IMR-90 (cell line): ENCODE data around the gene OVCA2. TPM values are rescaled to one million over a fixed set of nuclear protein-coding genes. Genes with fewer than 3 reads are reported as not detected.

ENCODE experiments used
- ATAC-seq: fragments of 200-7000 bp; cut with Tn5 transposase; 2 replicates; pipeline ENCODE4 v1.9.1; 2020; ENCODE audit warnings: low read depth, mild to moderate bottlenecking, moderate library complexity
- BruUV-seq: library from RNA; stranded (reverse); fragments of 400-500 nt; replicated peaks from 2 replicates; lab custom pipeline; 2021; lab: Mats Ljungman, UMichigan
- CTCF ChIA-PET: fragments of 300-600 bp; formaldehyde crosslinking; extraction: SDS; loops from one replicate; lab custom pipeline; 2021; ENCODE audit warnings: antibody characterized with exemption; lab: Yijun Ruan, JAX
- POLR2A ChIA-PET: fragments of 300-600 bp; sonication (Branson Sonifier 250); formaldehyde crosslinking; loops from one replicate; lab custom pipeline; 2022; ENCODE audit warnings: antibody characterized with exemption; ENCODE audit not compliant: unreplicated experiment; lab: Charles Lee
- DNase-seq: peaks from one replicate; pipeline ENCODE4 v3.0.0; 2013
- H2AFZ ChIP-seq: replicated peaks from 2 replicates; pipeline ENCODE3; 2013; ENCODE audit warnings: low read length, mild to moderate bottlenecking; ENCODE audit not compliant: poor library complexity
- H2AK5ac ChIP-seq: 2 replicates; pipeline ENCODE4 v1.6.1; 2013; ENCODE audit warnings: low read depth, low read length, inconsistent platforms
- H2AK9ac ChIP-seq: replicated peaks from 2 replicates; pipeline ENCODE3; 2013; ENCODE audit warnings: mild to moderate bottlenecking, low read depth, low read length, moderate library complexity; ENCODE audit not compliant: poor library complexity
- H2BK120ac ChIP-seq: 2 replicates; pipeline ENCODE4 v1.6.1; 2013; ENCODE audit warnings: low read depth, low read length, inconsistent platforms
- H2BK15ac ChIP-seq: 3 replicates; pipeline ENCODE4 v1.6.1; 2013; ENCODE audit warnings: low read depth, low read length, inconsistent platforms
- H2BK20ac ChIP-seq: 2 replicates; pipeline ENCODE4 v1.6.1; 2013; ENCODE audit warnings: low read depth, mild to moderate bottlenecking, inconsistent platforms, low read length, moderate library complexity
- H2BK5ac ChIP-seq: 2 replicates; pipeline ENCODE4 v1.6.1; 2013; ENCODE audit warnings: mild to moderate bottlenecking, low read depth, low read length, inconsistent platforms; ENCODE audit not compliant: poor library complexity, severe bottlenecking
- H3K14ac ChIP-seq: replicated peaks from 2 replicates; pipeline ENCODE4 v1.6.1; 2013; ENCODE audit warnings: low read depth, low read length, inconsistent platforms
- H3K18ac ChIP-seq: 2 replicates; pipeline ENCODE4 v1.6.1; 2013; ENCODE audit warnings: low read depth, low read length, control low read depth
- H3K23ac ChIP-seq: 2 replicates; pipeline ENCODE4 v1.6.1; 2013; ENCODE audit warnings: low read depth, low read length, inconsistent platforms
- H3K27ac ChIP-seq: 2 replicates; pipeline ENCODE4 v1.5.1; 2013; ENCODE audit warnings: mild to moderate bottlenecking, control low read depth, low read length; ENCODE audit not compliant: insufficient read depth
- H3K27me3 ChIP-seq: 2 replicates; pipeline ENCODE4 v1.6.1; 2013; ENCODE audit warnings: low read length; ENCODE audit not compliant: control insufficient read depth, insufficient read depth
- H3K36me3 ChIP-seq: 2 replicates; pipeline ENCODE4 v1.6.1; 2013; ENCODE audit warnings: low read length, mixed read lengths; ENCODE audit not compliant: control insufficient read depth, insufficient read depth
- H3K4ac ChIP-seq: 2 replicates; pipeline ENCODE4 v1.6.1; 2013; ENCODE audit warnings: low read depth, low read length, inconsistent platforms
- H3K4me1 ChIP-seq: 2 replicates; pipeline ENCODE4 v1.6.1; 2013; ENCODE audit warnings: low read length, mixed read lengths; ENCODE audit not compliant: control insufficient read depth, insufficient read depth
- H3K4me2 ChIP-seq: 2 replicates; pipeline ENCODE4 v1.6.1; 2013; ENCODE audit warnings: low read depth, mild to moderate bottlenecking, control low read depth, low read length, moderate library complexity
- H3K4me3 ChIP-seq: 2 replicates; pipeline ENCODE4 v1.5.1; 2013; ENCODE audit warnings: low read depth, mild to moderate bottlenecking, control low read depth, low read length, moderate library complexity; ENCODE audit not compliant: insufficient read depth
- H3K56ac ChIP-seq: 2 replicates; pipeline ENCODE4 v1.6.1; 2013; ENCODE audit warnings: low read length, inconsistent platforms; ENCODE audit not compliant: insufficient read depth; ENCODE audit errors: extremely low read depth
- H3K79me1 ChIP-seq, 2 experiments: 2 replicates each; pipeline ENCODE4 v1.6.1; 2013; ENCODE audit warnings: low read length in 2 of 2, inconsistent platforms in 1 of 2, low read depth in 1 of 2
- H3K9ac ChIP-seq: 2 replicates; pipeline ENCODE4 v1.6.1; 2013; ENCODE audit warnings: low read depth, low read length, control low read depth
- H3K9me1 ChIP-seq: 2 replicates; pipeline ENCODE4 v1.6.1; 2013; ENCODE audit warnings: low read length, inconsistent platforms; ENCODE audit not compliant: insufficient read depth
- H3K9me3 ChIP-seq: 2 replicates; pipeline ENCODE4 v1.6.1; 2013; ENCODE audit warnings: low read length; ENCODE audit not compliant: control insufficient read depth, insufficient read depth
- H4K20me1 ChIP-seq: 2 replicates; pipeline ENCODE4 v1.6.1; 2013; ENCODE audit warnings: low read length, inconsistent platforms; ENCODE audit not compliant: insufficient read depth
- H4K5ac ChIP-seq: 2 replicates; pipeline ENCODE4 v1.6.1; 2013; ENCODE audit warnings: mild to moderate bottlenecking, low read depth, low read length, control low read depth
- H4K8ac ChIP-seq, 2 experiments: 2 replicates each; pipeline ENCODE4 v1.6.1; 2013; ENCODE audit warnings: low read depth in 2 of 2, low read length in 2 of 2, control low read depth in 1 of 2, inconsistent platforms in 1 of 2
- H4K91ac ChIP-seq: 2 replicates; pipeline ENCODE4 v1.6.1; 2013; ENCODE audit warnings: low read depth, low read length, inconsistent platforms; ENCODE audit not compliant: insufficient read depth
- CEBPB ChIP-seq: IDR thresholded peaks from 2 replicates; pipeline ENCODE4 v1.6.1; 2012; ENCODE audit warnings: low read depth, low read length, improper control_type of control experiment
- POLR2A ChIP-seq: IDR thresholded peaks from 2 replicates; pipeline ENCODE4 v1.6.1; 2012; ENCODE audit warnings: mild to moderate bottlenecking, low read depth, low read length
- SMC3 ChIP-seq: fragments of 150-350 bp; IDR thresholded peaks from 2 replicates; pipeline ENCODE4 v1.6.1; 2016; ENCODE audit warnings: low read depth, mild to moderate bottlenecking, antibody characterized with exemption, low read length, moderate library complexity
- WGBS, 2 experiments: methylation state at CpG; one replicate each; pipeline versions ENCODE4 v1.1.5 to v1.1.7; 2013; ENCODE audit warnings: missing lambda C conversion rate in 2 of 2; ENCODE audit not compliant: insufficient read length in 1 of 2; ENCODE audit errors: extremely low coverage in 2 of 2; 5-methylcytosine and 5-hydroxymethylcytosine counted together
- dilution Hi-C: fragments of 300-500 bp; cut with HindIII; formaldehyde crosslinking; loops from one replicate; pipeline ENCODE4 v1.14.3; 2018; ENCODE audit warnings: low sequenced_read_pairs; ENCODE audit not compliant: unreplicated experiment
- in situ Hi-C: fragments of 300-500 bp; cut with MboI; formaldehyde crosslinking; loops from 3 replicates; pipeline ENCODE4 v1.14.3; 2019; ENCODE audit warnings: low sequenced_read_pairs, inconsistent platforms, mixed read lengths
- intact Hi-C: fragments of 100-400 bp; cut with micrococcal nuclease; formaldehyde crosslinking; loops from 2 replicates; pipeline ENCODE4 v1.10.0; 2022
- polyA plus RNA-seq, 3 experiments: library from polyadenylated mRNA; depleted of rRNA; stranded (reverse); fragments of >200 nt; gene quantifications; 2 replicates each; pipeline ENCODE4 v1.2.3, GENCODE V29; 2012; ENCODE audit warnings: low replicate concordance in 1 of 3
- total RNA-seq: library from RNA; depleted of rRNA; stranded (reverse); fragments of >200 nt; gene quantifications from 2 replicates; pipeline ENCODE4 v1.2.3, GENCODE V29; 2012

Gene OVCA2
- total and polyA plus RNA-seq, 2 of the 4 experiments (the other 2 are of a cell fraction): 38.7 to 46.9 TPM

DNA sequence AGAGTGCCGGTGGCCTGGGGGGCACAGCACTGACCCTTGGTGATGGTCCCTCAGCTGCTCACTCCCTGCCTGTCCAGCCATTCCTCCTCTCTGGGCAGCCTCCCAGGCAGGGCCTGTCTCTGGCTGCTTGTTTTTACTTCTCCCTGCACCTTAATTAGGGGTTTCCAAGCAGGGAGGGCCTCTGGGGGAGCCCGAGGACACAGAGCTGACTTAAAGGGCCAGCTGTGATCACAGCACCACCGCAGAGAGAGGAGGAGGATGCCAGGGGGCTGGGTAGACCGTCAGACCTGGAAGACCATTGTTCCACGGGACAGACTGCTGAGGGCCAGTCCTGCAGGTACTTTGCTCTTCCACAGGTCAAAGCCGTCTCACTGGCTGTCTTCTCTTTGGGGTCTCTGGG lies 13.1 kb upstream of the OVCA2 start:
- Histone ChIP-seq H2BK15ac (no peak overlapping the region), H4K5ac (no peak overlapping the region), H3K18ac (no peak overlapping the region), H4K91ac (no peak overlapping the region), H2AK5ac (no peak overlapping the region), H3K4ac (no peak overlapping the region), H3K4me1 (peaks cover 9% of the 10 kb centered on the region), H4K8ac (no peak overlapping the region; a peak in 1 of 4 replicates), H3K27me3 (peaks cover 29% of the 10 kb centered on the region), H4K20me1 (peaks cover 3% of the 10 kb centered on the region; the same call in 1 of the 2 replicates), H3K9me1 (peaks cover 14% of the 10 kb centered on the region), H3K4me3 (no peak overlapping the region), H3K56ac (no peak overlapping the region), H3K14ac (no peak overlapping the region), H2BK120ac (no peak overlapping the region), H3K36me3 (peaks cover 2% of the 10 kb centered on the region; the same call in 1 of the 2 replicates), H3K9me3 (no peaks in the 10 kb centered on the region), H2BK20ac (no peak overlapping the region), H2AFZ (no peak overlapping the region), H3K9ac (no peak overlapping the region), H3K79me1 (peaks cover 15 to 34% of the 10 kb centered on the region in 2 experiments), H3K27ac (no peak overlapping the region), H2BK5ac (no peak overlapping the region), H2AK9ac (no peak overlapping the region), H3K4me2 (no peak overlapping the region), H3K23ac (no peak overlapping the region)
- dilution Hi-C loops (no loop called here), intact Hi-C loops (no loop called here), in situ Hi-C loops (loop anchor here (5.0 to 25.0 kb wide), 2 partner anchors 116 to 316 kb away; partner anchors contain the start of genes TLCD2 and WDR81)
- CTCF ChIA-PET: interaction anchor here (0.8 to 1.3 kb wide), 2 partner anchors 8 to 120 kb away, joined by 5 read pairs; no protein-coding TSS in a partner anchor
- TF ChIP-seq CEBPB (no peak), POLR2A (no peak), SMC3 (no peak)
- ATAC-seq: no peak
- no peak for DNase-seq
- POLR2A ChIA-PET: interaction anchor here (0.6 kb wide), 1 partner anchor 312 kb away, joined by 8 read pairs; no protein-coding TSS in a partner anchor
- no TSS peak for BruUV-seq
- WGBS, 2 experiments: 33% methylated on average over 1 of the region's 6 CpGs; no CpG with 5 or more reads in 1 of the 2 experiments
